GM12891 (cell line): Measurements from ENCODE around the gene HS1BP3.

Experiments used
- PAX5 ChIP-seq: IDR thresholded peaks from 2 replicates; pipeline ENCODE4 v1.6.1; 2011; ENCODE audit warnings: low read length, moderate library complexity, mild to moderate bottlenecking; ENCODE audit not compliant: insufficient read depth, severe bottlenecking
- POLR2A ChIP-seq: IDR thresholded peaks from 2 replicates; pipeline ENCODE4 v1.6.1; 2011; ENCODE audit warnings: low read depth, low read length, control low read depth
- POLR2AphosphoS5 ChIP-seq: IDR thresholded peaks from 2 replicates; pipeline ENCODE4 v1.6.1; 2011; ENCODE audit warnings: low read depth, low read length, control low read depth
- TAF1 ChIP-seq: IDR thresholded peaks from 2 replicates; pipeline ENCODE4 v1.6.1; 2011; ENCODE audit warnings: low read depth, low read length, control low read depth

GRCh38 chr2:20666005-20666303 is 15.1 kb upstream of the HS1BP3 start:
- TF ChIP-seq PAX5, result no peak
- no peak for TF ChIP-seq POLR2AphosphoS5
- TF ChIP-seq POLR2A, result no peak
- no peak for TF ChIP-seq TAF1
